HG02943 (cell line): ENCODE measurements around the gene ARHGAP33.
"Not testable (repeated sequence)": the region's sequence is repeated elsewhere in the genome, so short reads cannot be mapped to it uniquely, and the experiment has no call there.

Source experiments
- ATAC-seq: cut with Tn5 transposase; IDR thresholded peaks from one replicate; pipeline ENCODE4 v1.9.1; 2021; ENCODE audit warnings: mild to moderate bottlenecking, low read depth, moderate library complexity; ENCODE audit not compliant: unreplicated experiment

ARHGAP33 gene

GRCh38 chr19:35791814-35792279 is 16.5 kb downstream of the ARHGAP33 start:
- ATAC-seq: no peak

GRCh38 chr19:35792312-35792711 is 16.9 kb downstream of the ARHGAP33 start:
- ATAC-seq: no peak

GRCh38 chr19:35792888-35793287 is 17.5 kb downstream of the ARHGAP33 start:
- no peak for ATAC-seq

DNA sequence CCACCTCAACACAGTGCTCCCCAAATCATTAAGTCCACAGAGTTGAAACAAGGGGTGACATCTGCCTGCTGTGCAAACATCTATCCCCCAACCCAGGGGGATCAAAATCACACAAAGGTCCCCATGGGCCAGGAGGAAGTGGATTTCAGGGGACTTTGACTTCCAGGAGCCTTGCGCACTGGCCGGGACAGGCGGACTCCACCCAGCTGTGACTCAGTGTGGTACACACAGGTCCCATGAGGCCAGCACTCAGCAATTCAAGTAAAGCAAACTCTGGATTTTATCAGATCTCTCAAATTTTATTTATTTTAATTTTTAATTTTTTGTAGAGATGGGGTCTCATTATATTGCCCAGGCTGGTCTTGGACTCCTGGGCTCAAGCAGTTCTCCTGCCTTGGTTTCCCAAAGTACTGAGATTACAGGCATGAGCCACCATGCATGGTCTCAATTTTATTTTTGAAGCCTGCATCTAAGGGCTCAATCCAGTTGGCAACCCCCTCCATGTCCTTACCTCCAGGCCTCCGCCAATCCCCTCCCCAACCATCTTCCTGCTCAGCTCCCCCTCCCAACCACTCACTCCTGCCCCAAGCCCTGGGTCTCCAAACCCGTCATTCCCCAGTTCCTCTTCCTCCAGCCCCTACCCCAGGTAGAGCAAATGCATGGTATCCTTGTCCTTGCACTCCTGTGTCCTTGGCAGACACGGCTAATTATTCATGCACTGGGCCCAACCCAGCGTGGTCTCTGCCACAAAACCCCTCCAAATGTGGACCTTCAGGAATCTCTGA is 18.2 kb downstream of the ARHGAP33 start:
- ATAC-seq: no peak

DNA sequence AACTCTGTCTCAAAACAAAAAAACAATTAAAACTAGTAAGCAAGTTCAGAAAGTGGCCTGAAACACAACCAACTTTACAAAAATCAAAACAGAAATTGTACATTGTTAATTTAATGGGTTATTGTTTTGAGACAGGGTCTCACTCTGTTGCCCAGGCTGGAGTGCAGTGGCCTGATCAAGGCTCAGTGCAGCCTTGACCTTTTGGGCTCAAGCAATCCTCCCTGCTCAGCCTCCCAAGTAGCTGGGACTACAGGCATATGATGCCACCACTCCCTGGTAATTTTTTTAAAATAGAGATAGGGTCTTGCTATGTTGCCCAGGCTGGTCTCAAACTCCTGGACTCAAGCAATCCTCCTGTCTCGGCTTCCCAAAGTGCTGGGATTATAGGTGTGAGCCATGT is 20.2 kb downstream of the ARHGAP33 start:
- not testable (repeated sequence) for ATAC-seq

DNA sequence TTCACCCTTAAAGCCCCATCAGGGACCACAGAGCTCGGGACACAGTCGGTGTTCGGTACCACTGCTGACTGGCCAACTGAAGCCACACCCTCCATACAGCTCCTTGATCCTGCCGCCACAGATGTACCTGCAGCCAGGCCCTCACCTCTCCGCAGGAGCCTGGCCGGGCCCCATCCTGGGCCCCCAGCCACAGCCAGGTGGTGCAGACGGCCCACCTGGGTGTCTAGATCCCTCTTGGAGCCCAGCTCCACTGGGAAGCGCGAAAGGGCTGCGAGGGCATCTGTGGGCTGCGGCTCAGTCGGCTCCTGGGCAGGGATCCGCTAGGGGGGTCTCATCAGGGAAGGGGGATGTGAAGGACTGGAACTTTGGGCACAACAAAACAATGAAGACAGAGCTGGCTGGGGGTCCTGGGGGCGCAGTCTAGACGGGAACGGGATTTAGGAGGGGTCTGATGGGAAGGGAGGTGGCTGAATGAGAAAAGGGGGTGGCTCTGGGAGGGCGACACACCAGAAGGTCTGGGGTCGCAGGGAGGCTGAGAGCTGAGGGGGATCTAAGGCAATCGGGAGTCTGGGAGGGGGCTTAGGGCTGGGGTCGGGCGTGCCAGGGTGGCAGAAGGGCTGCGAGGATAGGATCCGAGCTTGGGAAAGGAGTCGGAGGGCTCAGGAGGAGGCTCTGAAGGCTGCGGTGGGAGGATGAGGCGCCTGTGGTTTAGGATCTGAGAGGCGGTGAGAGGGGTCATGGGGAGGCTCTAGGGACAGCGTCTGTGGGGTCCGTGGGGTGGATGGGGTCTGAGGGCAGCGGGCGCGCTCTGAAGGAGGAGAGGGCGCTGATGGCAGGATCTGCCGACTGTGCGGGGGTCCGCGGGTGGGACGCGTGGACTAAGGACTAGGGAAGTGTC is 21.5 kb downstream of the ARHGAP33 start:
- no peak for ATAC-seq

DNA sequence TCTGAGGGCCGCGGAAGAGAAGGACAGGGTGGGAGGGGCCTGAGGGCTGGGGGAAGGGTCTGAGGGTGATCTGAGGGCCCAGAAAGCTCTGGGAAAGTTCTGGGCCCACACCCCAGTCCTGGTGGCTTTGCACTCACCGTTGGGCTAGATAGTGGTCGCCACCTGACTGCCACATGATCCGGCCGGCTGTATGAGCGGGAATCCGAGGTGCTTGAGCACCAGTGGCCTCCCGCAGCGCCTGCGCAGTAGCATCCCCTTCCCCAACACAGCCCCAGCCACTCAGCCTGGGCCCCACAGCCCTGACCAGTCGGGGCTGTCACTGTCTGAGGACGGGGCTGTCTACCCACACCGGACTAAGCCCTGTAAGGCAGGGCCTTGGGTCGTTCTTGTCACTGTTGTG is 22.3 kb downstream of the ARHGAP33 start:
- no peak for ATAC-seq

GRCh38 chr19:35801828-35802227 is 26.5 kb downstream of the ARHGAP33 start:
- ATAC-seq: no peak

- ATAC-seq: no peak
Observed at GRCh38 chr19:35805526-35806102, 30.2 kb downstream of the ARHGAP33 start.

GRCh38 chr19:35806597-35806996 is 31.2 kb downstream of the ARHGAP33 start:
- no peak for ATAC-seq

- no peak for ATAC-seq
Observed at GRCh38 chr19:35807633-35808032, 32.3 kb downstream of the ARHGAP33 start.

- ATAC-seq: no peak
Observed at GRCh38 chr19:35811317-35812219, 36.2 kb downstream of the ARHGAP33 start.

DNA sequence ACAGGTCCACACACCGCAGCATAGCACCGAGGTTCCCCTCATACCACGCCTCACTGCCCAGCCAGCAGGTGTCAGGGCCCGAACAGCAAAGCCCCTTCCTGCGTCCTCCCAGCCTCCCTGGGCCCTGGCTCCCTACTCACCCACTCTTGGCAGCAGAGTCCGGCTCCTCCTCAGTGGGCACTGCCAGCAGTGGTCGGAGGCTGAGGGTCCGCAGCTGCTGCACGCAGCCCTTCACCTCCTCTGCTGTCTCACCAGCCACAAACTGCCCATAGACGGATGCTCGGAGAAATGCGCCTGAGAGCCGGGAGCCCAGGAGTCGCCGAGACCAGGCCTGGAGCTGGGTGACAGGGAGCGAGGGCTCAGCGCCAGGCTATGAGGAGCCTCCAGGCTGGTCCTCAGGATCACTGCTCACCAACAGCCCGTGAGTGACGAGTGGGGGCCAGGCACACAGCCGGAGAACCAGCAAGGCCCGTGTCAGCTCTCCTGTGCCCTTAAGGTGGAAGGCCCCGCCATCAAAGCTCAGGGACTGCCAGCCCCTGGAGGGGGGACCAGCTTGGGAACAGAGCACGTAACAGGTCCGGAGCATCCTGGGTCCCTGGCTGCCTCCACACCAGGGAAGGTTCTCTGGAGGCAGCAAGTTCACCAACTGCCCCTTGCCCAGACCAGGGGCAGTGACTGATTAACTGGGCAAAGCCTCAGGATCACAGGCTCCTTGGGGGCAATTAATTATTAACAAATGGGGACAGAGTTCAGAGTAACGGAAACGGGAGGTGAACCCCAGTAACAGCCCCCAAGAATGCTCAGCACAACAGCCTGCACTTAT is 37.1 kb downstream of the ARHGAP33 start, which contains the start of gene PRODH2:
Gene PRODH2 (minus strand): TSS at position 626 of the 823 bp plus-strand sequence. CDS start 40 bp downstream, at position 586.
- no peak for ATAC-seq

- no peak for ATAC-seq
Observed at GRCh38 chr19:35813043-35813890, 37.9 kb downstream of the ARHGAP33 start.

DNA sequence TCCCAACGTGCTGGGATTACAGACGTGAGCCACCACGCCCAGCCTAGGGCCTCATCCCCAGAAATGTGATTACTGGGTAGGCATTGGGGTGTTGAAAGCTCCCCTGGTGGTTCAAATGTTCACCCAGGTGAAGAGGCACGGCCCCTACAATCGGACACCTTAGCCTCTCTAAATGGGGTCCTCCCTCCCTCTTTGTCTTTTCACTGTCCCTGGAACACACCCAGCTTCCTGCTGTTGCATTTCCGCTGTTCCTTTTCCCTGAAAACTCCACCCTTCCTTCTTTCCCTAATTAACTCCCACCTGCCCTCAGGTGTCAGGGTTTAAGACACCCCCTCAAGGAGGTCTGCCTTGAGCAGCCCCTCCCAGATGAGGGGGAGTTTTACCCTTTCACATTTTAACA is 40.9 kb downstream of the ARHGAP33 start:
- ATAC-seq: no peak

- ATAC-seq: no peak
Observed at GRCh38 chr19:35816846-35817245, 41.5 kb downstream of the ARHGAP33 start.

DNA sequence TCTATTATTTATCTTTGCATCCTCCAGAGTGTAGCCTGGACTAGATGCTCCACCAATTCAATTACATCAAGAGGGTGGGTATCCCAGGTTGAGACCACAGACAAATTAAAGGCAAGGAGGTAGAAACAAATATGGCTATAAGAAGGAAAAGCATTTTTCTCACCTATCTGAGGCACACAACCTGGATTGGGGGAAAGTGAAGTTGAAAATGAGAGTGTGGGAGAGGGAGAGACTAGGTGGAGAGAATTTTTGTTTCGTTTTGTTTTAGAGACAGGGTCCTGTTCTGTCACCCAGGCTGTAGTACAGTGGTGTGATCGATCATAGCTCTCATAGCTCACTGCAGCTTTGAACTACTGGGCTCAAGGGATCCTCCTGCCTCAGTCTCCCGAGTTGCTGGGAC is 43.1 kb downstream of the ARHGAP33 start:
- no peak for ATAC-seq

- no peak for ATAC-seq
Observed at GRCh38 chr19:35822579-35822978, 47.2 kb downstream of the ARHGAP33 start.
